ENCODE measurements around the gene BTNL2. TPM values are rescaled to one million over a fixed set of nuclear protein-coding genes. Genes with fewer than 3 reads are reported as not detected.
A peak's percentile ranks its signal among the peaks of the same experiment; 100 is the strongest.

Gene BTNL2
- polyA plus RNA-seq, 4 donors: 0.30 to 0.58 TPM; not detected in 2

- no peaks in the 10 kb centered on the region for H3K27me3 ChIP-seq (ENCODE audit: control insufficient read depth in 3 of 3, insufficient read depth in 3 of 3, low read length in 3 of 3)
- H3K4me3 ChIP-seq (ENCODE audit: low read depth in 1 of 3, low read length in 3 of 3): no peak overlapping the region
- WGBS, 3 donors: 90 to 97% (median 96%) methylated on average over 6 of the region's 6 CpGs
- H3K27ac ChIP-seq (ENCODE audit: low read depth in 1 of 3, low read length in 2 of 3): no peak overlapping the region
- DNase-seq (no peak), FAIRE-seq (no peak)
- no peaks in the 10 kb centered on the region for H3K9me3 ChIP-seq (ENCODE audit: control insufficient read depth in 2 of 2, insufficient read depth in 1 of 2, low read depth in 1 of 2, low read length in 1 of 2)
- H3K4me1 ChIP-seq (ENCODE audit: control insufficient read depth in 3 of 3, insufficient read depth in 2 of 3, low read depth in 1 of 3, low read length in 2 of 3): peaks cover 0 to 6% (median 0%) of the 10 kb centered on the region in 3 donors
- H3K36me3 ChIP-seq (ENCODE audit: control insufficient read depth in 3 of 3, insufficient read depth in 2 of 3, low read depth in 1 of 3, low read length in 3 of 3): no peaks in the 10 kb centered on the region
Observed at GRCh38 chr6:32391505-32391904, 15.5 kb downstream of the BTNL2 start.

- Histone ChIP-seq H3K9me3 (ENCODE audit: control insufficient read depth in 2 of 2, insufficient read depth in 1 of 2, low read depth in 1 of 2, low read length in 1 of 2) (no peaks in the 10 kb centered on the region), H3K27ac (ENCODE audit: low read depth in 1 of 3, low read length in 2 of 3) (peak overlapping the region in 1 of 3 donors; percentile 14), H3K27me3 (ENCODE audit: control insufficient read depth in 3 of 3, insufficient read depth in 3 of 3, low read length in 3 of 3) (no peaks in the 10 kb centered on the region), H3K4me3 (ENCODE audit: low read depth in 1 of 3, low read length in 3 of 3) (no peak overlapping the region), H3K4me1 (ENCODE audit: control insufficient read depth in 3 of 3, insufficient read depth in 2 of 3, low read depth in 1 of 3, low read length in 2 of 3) (peaks cover 0 to 6% (median 0%) of the 10 kb centered on the region in 3 donors), H3K36me3 (ENCODE audit: control insufficient read depth in 3 of 3, insufficient read depth in 2 of 3, low read depth in 1 of 3, low read length in 3 of 3) (no peaks in the 10 kb centered on the region)
- FAIRE-seq (peak; percentile 39), DNase-seq (peak; percentile 61 to 84)
- WGBS, 3 donors: 22 to 43% (median 25%) methylated on average over 6 of the region's 6 CpGs
Observed at GRCh38 chr6:32387589-32388340, 19.2 kb downstream of the BTNL2 start.

- no peak overlapping the region for H3K27ac ChIP-seq (ENCODE audit: low read depth in 1 of 3, low read length in 2 of 3)
- no peaks in the 10 kb centered on the region for H3K36me3 ChIP-seq (ENCODE audit: control insufficient read depth in 3 of 3, insufficient read depth in 2 of 3, low read depth in 1 of 3, low read length in 3 of 3)
- no peaks in the 10 kb centered on the region for H3K27me3 ChIP-seq (ENCODE audit: control insufficient read depth in 3 of 3, insufficient read depth in 3 of 3, low read length in 3 of 3)
- no peak for FAIRE-seq
- no peaks in the 10 kb centered on the region for H3K9me3 ChIP-seq (ENCODE audit: control insufficient read depth in 2 of 2, insufficient read depth in 1 of 2, low read depth in 1 of 2, low read length in 1 of 2)
- H3K4me3 ChIP-seq (ENCODE audit: low read depth in 1 of 3, low read length in 3 of 3): no peak overlapping the region
- no peak for DNase-seq
- H3K4me1 ChIP-seq (ENCODE audit: control insufficient read depth in 3 of 3, insufficient read depth in 2 of 3, low read depth in 1 of 3, low read length in 2 of 3): peaks cover 0 to 6% (median 0%) of the 10 kb centered on the region in 3 donors
- 89 to 97% (median 93%) methylated on average over 1 of the region's 1 CpG for WGBS, 3 donors
Observed at GRCh38 chr6:32386040-32386439, 20.9 kb downstream of the BTNL2 start.

GRCh38 chr6:32382757-32383420 is 24.1 kb downstream of the BTNL2 start:
- H3K27me3 ChIP-seq (ENCODE audit: control insufficient read depth in 3 of 3, insufficient read depth in 3 of 3, low read length in 3 of 3): no peaks in the 10 kb centered on the region
- no peaks in the 10 kb centered on the region for H3K36me3 ChIP-seq (ENCODE audit: control insufficient read depth in 3 of 3, insufficient read depth in 2 of 3, low read depth in 1 of 3, low read length in 3 of 3)
- DNase-seq (no peak), FAIRE-seq (no peak)
- no peak overlapping the region for H3K4me3 ChIP-seq (ENCODE audit: low read depth in 1 of 3, low read length in 3 of 3)
- H3K9me3 ChIP-seq (ENCODE audit: control insufficient read depth in 2 of 2, insufficient read depth in 1 of 2, low read depth in 1 of 2, low read length in 1 of 2): no peaks in the 10 kb centered on the region
- H3K4me1 ChIP-seq (ENCODE audit: control insufficient read depth in 3 of 3, insufficient read depth in 2 of 3, low read depth in 1 of 3, low read length in 2 of 3): peaks cover 0 to 3% (median 0%) of the 10 kb centered on the region in 3 donors
- WGBS, 3 donors: 31 to 72% (median 55%) methylated on average over 1 of the region's 1 CpG
- H3K27ac ChIP-seq (ENCODE audit: low read depth in 1 of 3, low read length in 2 of 3): no peak overlapping the region

GRCh38 chr6:32379545-32379944 is 27.4 kb downstream of the BTNL2 start:
- no peak for FAIRE-seq
- Histone ChIP-seq H3K27ac (ENCODE audit: low read depth in 1 of 3, low read length in 2 of 3) (no peak overlapping the region), H3K4me1 (ENCODE audit: control insufficient read depth in 3 of 3, insufficient read depth in 2 of 3, low read depth in 1 of 3, low read length in 2 of 3) (peaks cover 0 to 7% (median 0%) of the 10 kb centered on the region in 3 donors), H3K9me3 (ENCODE audit: control insufficient read depth in 2 of 2, insufficient read depth in 1 of 2, low read depth in 1 of 2, low read length in 1 of 2) (peaks cover 0 to 10% of the 10 kb centered on the region in 2 donors), H3K36me3 (ENCODE audit: control insufficient read depth in 3 of 3, insufficient read depth in 2 of 3, low read depth in 1 of 3, low read length in 3 of 3) (no peaks in the 10 kb centered on the region), H3K27me3 (ENCODE audit: control insufficient read depth in 3 of 3, insufficient read depth in 3 of 3, low read length in 3 of 3) (no peaks in the 10 kb centered on the region), H3K4me3 (ENCODE audit: low read depth in 1 of 3, low read length in 3 of 3) (no peak overlapping the region)
- 68 to 82% (median 76%) methylated on average over 2 of the region's 2 CpGs for WGBS, 3 donors
- DNase-seq: no peak

- H3K27ac ChIP-seq (ENCODE audit: low read depth in 1 of 3, low read length in 2 of 3): no peak overlapping the region
- 77 to 82% (median 78%) methylated on average over 7 of the region's 7 CpGs for WGBS, 3 donors
- H3K4me3 ChIP-seq (ENCODE audit: low read depth in 1 of 3, low read length in 3 of 3): no peak overlapping the region
- DNase-seq (no peak), FAIRE-seq (no peak)
- no peaks in the 10 kb centered on the region for H3K36me3 ChIP-seq (ENCODE audit: control insufficient read depth in 3 of 3, insufficient read depth in 2 of 3, low read depth in 1 of 3, low read length in 3 of 3)
- no peaks in the 10 kb centered on the region for H3K27me3 ChIP-seq (ENCODE audit: control insufficient read depth in 3 of 3, insufficient read depth in 3 of 3, low read length in 3 of 3)
- peaks cover 0 to 7% (median 2%) of the 10 kb centered on the region in 3 donors for H3K4me1 ChIP-seq (ENCODE audit: control insufficient read depth in 3 of 3, insufficient read depth in 2 of 3, low read depth in 1 of 3, low read length in 2 of 3)
- peaks cover 0 to 10% of the 10 kb centered on the region in 2 donors for H3K9me3 ChIP-seq (ENCODE audit: control insufficient read depth in 2 of 2, insufficient read depth in 1 of 2, low read depth in 1 of 2, low read length in 1 of 2)
Observed at GRCh38 chr6:32375739-32376529, 31.0 kb downstream of the BTNL2 start.

GRCh38 chr6:32371803-32372202 is 35.2 kb downstream of the BTNL2 start, which contains the start of gene TSBP1:
Gene TSBP1, minus strand, starts transcription at chr6:32371903. Its CDS starts 197 bp downstream, at chr6:32371706.
- no peak for FAIRE-seq
- no peak for DNase-seq
- Histone ChIP-seq H3K9me3 (ENCODE audit: control insufficient read depth in 2 of 2, insufficient read depth in 1 of 2, low read depth in 1 of 2, low read length in 1 of 2) (peaks cover 0 to 10% of the 10 kb centered on the region in 2 donors), H3K4me1 (ENCODE audit: control insufficient read depth in 3 of 3, insufficient read depth in 2 of 3, low read depth in 1 of 3, low read length in 2 of 3) (peaks cover 0 to 3% (median 2%) of the 10 kb centered on the region in 3 donors), H3K4me3 (ENCODE audit: low read depth in 1 of 3, low read length in 3 of 3) (no peak within 1 kb of the TSS), H3K36me3 (ENCODE audit: control insufficient read depth in 3 of 3, insufficient read depth in 2 of 3, low read depth in 1 of 3, low read length in 3 of 3) (no peaks in the 10 kb centered on the region), H3K27me3 (ENCODE audit: control insufficient read depth in 3 of 3, insufficient read depth in 3 of 3, low read length in 3 of 3) (peaks cover 0 to under 1% (median 0%) of the 10 kb centered on the region in 3 donors), H3K27ac (ENCODE audit: low read depth in 1 of 3, low read length in 2 of 3) (no peak within 1 kb of the TSS)

- no peak for DNase-seq
- H3K36me3 ChIP-seq (ENCODE audit: control insufficient read depth in 3 of 3, insufficient read depth in 2 of 3, low read depth in 1 of 3, low read length in 3 of 3): no peaks in the 10 kb centered on the region
Observed at GRCh38 chr6:32371229-32371628, 35.8 kb downstream of the BTNL2 start.

More at GRCh38 chr6:32371229-32371628, 35.8 kb downstream of the BTNL2 start:
- H3K9me3 ChIP-seq (ENCODE audit: control insufficient read depth in 2 of 2, insufficient read depth in 1 of 2, low read depth in 1 of 2, low read length in 1 of 2): peaks cover 0 to 10% of the 10 kb centered on the region in 2 donors
- no peak overlapping the region for H3K27ac ChIP-seq (ENCODE audit: low read depth in 1 of 3, low read length in 2 of 3)
- H3K4me3 ChIP-seq (ENCODE audit: low read depth in 1 of 3, low read length in 3 of 3): no peak overlapping the region
- peaks cover 0 to 2% (median 0%) of the 10 kb centered on the region in 3 donors for H3K27me3 ChIP-seq (ENCODE audit: control insufficient read depth in 3 of 3, insufficient read depth in 3 of 3, low read length in 3 of 3)
- WGBS, 3 donors: 53 to 55% (median 53%) methylated on average over 1 of the region's 1 CpG
- no peak for FAIRE-seq
- H3K4me1 ChIP-seq (ENCODE audit: control insufficient read depth in 3 of 3, insufficient read depth in 2 of 3, low read depth in 1 of 3, low read length in 2 of 3): peaks cover 0 to 2% (median 0%) of the 10 kb centered on the region in 3 donors

Measured in small intestine (tissue), 7 donors.